IMR-90 (cell line): ENCODE data around the gene CDR2L.

Experiments
- BHLHE40 ChIP-seq: fragments of 150-350 bp; IDR thresholded peaks from 2 replicates; pipeline ENCODE4 v1.6.1; 2016; ENCODE audit warnings: mild to moderate bottlenecking, low read depth, low read length
- CEBPB ChIP-seq: IDR thresholded peaks from 2 replicates; pipeline ENCODE4 v1.6.1; 2012; ENCODE audit warnings: low read depth, low read length, improper control_type of control experiment
- FOS ChIP-seq: fragments of 150-350 bp; IDR thresholded peaks from 2 replicates; pipeline ENCODE4 v1.6.1; 2016; ENCODE audit warnings: low read depth, low read length
- MAFK ChIP-seq: IDR thresholded peaks from 2 replicates; pipeline ENCODE4 v1.6.1; 2012; ENCODE audit warnings: low read depth, low read length, improper control_type of control experiment
- MAZ ChIP-seq: IDR thresholded peaks from 2 replicates; pipeline ENCODE4 v1.6.1; 2012; ENCODE audit warnings: low read depth, mild to moderate bottlenecking, low read length, improper control_type of control experiment, moderate library complexity, borderline replicate concordance
- MXI1 ChIP-seq: IDR thresholded peaks from 2 replicates; pipeline ENCODE4 v1.6.1; 2012; ENCODE audit warnings: low read depth, mild to moderate bottlenecking, low read length, moderate library complexity, borderline replicate concordance
- NFE2L2 ChIP-seq: fragments of 150-350 bp; IDR thresholded peaks from 2 replicates; pipeline ENCODE4 v1.6.1; 2016; ENCODE audit warnings: low read depth, mild to moderate bottlenecking, low read length
- POLR2A ChIP-seq: IDR thresholded peaks from 2 replicates; pipeline ENCODE4 v1.6.1; 2012; ENCODE audit warnings: mild to moderate bottlenecking, low read depth, low read length
- RAD21 ChIP-seq: IDR thresholded peaks from 2 replicates; pipeline ENCODE4 v1.6.1; 2012; ENCODE audit warnings: low read length, improper control_type of control experiment
- RCOR1 ChIP-seq: IDR thresholded peaks from 2 replicates; pipeline ENCODE4 v1.6.1; 2012; ENCODE audit warnings: mild to moderate bottlenecking, low read length, improper control_type of control experiment; ENCODE audit not compliant: insufficient replicate concordance
- SMC3 ChIP-seq: fragments of 150-350 bp; IDR thresholded peaks from 2 replicates; pipeline ENCODE4 v1.6.1; 2016; ENCODE audit warnings: low read depth, mild to moderate bottlenecking, antibody characterized with exemption, low read length, moderate library complexity
- TF ChIP-seq, protein P1 (sequence below): conservative IDR thresholded peaks from 2 replicates; pipeline ENCODE4 v1.5.1; 2012; ENCODE audit warnings: mild to moderate bottlenecking, low read depth, low read length, improper control_type of control experiment
- TF ChIP-seq, protein P2 (sequence below): fragments of 150-350 bp; IDR thresholded peaks from 2 replicates; pipeline ENCODE4 v1.6.1; 2017; ENCODE audit warnings: mild to moderate bottlenecking, antibody characterized with exemption, low read length, low read depth
- TF ChIP-seq, protein P3 (sequence below): fragments of 150-350 bp; IDR thresholded peaks from 2 replicates; pipeline ENCODE4 v1.6.1; 2016; ENCODE audit warnings: low read depth, mild to moderate bottlenecking, low read length, moderate library complexity, borderline replicate concordance

DNA sequence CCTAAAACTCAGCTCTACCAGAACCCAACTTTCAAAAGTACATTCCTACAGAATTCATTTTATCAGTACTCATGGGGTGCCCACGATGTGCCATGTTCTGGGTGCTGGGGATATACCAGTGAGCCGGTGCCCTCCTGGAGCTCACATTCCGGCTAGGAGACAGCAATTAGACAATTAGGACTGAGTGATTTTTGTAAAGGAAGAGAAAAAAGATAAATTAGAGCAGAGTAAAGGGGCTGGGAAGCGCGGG is 24.6 kb downstream of the CDR2L start:
- TF ChIP-seq RCOR1 = no peak
- TF ChIP-seq, protein P1, sequence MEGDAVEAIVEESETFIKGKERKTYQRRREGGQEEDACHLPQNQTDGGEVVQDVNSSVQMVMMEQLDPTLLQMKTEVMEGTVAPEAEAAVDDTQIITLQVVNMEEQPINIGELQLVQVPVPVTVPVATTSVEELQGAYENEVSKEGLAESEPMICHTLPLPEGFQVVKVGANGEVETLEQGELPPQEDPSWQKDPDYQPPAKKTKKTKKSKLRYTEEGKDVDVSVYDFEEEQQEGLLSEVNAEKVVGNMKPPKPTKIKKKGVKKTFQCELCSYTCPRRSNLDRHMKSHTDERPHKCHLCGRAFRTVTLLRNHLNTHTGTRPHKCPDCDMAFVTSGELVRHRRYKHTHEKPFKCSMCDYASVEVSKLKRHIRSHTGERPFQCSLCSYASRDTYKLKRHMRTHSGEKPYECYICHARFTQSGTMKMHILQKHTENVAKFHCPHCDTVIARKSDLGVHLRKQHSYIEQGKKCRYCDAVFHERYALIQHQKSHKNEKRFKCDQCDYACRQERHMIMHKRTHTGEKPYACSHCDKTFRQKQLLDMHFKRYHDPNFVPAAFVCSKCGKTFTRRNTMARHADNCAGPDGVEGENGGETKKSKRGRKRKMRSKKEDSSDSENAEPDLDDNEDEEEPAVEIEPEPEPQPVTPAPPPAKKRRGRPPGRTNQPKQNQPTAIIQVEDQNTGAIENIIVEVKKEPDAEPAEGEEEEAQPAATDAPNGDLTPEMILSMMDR = no peak
- TF ChIP-seq RAD21 = no peak
- TF ChIP-seq, protein P2, sequence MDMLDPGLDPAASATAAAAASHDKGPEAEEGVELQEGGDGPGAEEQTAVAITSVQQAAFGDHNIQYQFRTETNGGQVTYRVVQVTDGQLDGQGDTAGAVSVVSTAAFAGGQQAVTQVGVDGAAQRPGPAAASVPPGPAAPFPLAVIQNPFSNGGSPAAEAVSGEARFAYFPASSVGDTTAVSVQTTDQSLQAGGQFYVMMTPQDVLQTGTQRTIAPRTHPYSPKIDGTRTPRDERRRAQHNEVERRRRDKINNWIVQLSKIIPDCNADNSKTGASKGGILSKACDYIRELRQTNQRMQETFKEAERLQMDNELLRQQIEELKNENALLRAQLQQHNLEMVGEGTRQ = no peak
- no peak for TF ChIP-seq MXI1
- TF ChIP-seq BHLHE40 = no peak; the same call in 1 of the 2 replicates
- no peak for TF ChIP-seq CEBPB
- TF ChIP-seq NFE2L2 = no peak
- no peak for TF ChIP-seq MAZ
- TF ChIP-seq POLR2A = no peak
- TF ChIP-seq FOS = no peak
- TF ChIP-seq, protein P3, sequence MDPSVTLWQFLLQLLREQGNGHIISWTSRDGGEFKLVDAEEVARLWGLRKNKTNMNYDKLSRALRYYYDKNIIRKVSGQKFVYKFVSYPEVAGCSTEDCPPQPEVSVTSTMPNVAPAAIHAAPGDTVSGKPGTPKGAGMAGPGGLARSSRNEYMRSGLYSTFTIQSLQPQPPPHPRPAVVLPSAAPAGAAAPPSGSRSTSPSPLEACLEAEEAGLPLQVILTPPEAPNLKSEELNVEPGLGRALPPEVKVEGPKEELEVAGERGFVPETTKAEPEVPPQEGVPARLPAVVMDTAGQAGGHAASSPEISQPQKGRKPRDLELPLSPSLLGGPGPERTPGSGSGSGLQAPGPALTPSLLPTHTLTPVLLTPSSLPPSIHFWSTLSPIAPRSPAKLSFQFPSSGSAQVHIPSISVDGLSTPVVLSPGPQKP = no peak
- TF ChIP-seq SMC3 = no peak
- no peak for TF ChIP-seq MAFK
